CD4-positive, alpha-beta T cell (primary cell): ENCODE results near the gene KRTAP10-11. TPM values are rescaled to one million over a fixed set of nuclear protein-coding genes. Genes with fewer than 3 reads are reported as not detected.

Source experiments
- ATAC-seq: fragments of 200-7000 bp; cut with Tn5 transposase; one replicate; pipeline ENCODE4 v1.10.0; 2022; ENCODE audit warnings: mild to moderate bottlenecking; ENCODE audit not compliant: poor library complexity
- CTCF ChIA-PET: fragments of 350-600 bp; sonication (Branson Sonifier 250); formaldehyde crosslinking; loops from one replicate; lab custom pipeline; 2021; ENCODE audit warnings: antibody characterized with exemption, inconsistent platforms; lab: Charles Lee
- POLR2A ChIA-PET: fragments of 350-600 bp; sonication (Branson Sonifier 250); formaldehyde crosslinking; loops from one replicate; lab custom pipeline; 2021; ENCODE audit warnings: antibody characterized with exemption, inconsistent platforms; lab: Charles Lee
- DNase-seq, 14 experiments: peaks; one replicate each; pipeline ENCODE4 v3.0.0-alpha.2; 2013 to 2020; ENCODE audit warnings: mixed read lengths in 2 of 14
- H3K27ac ChIP-seq, 2 donors: one replicate each; pipeline versions ENCODE4 v1.5.1 to v1.7.0; 2013; ENCODE audit warnings: low read length in 2 of 2, low read depth in 1 of 2, mild to moderate bottlenecking in 1 of 2
- H3K27me3 ChIP-seq, 2 experiments: 1 replicate in 1 of 2; 2 replicates in 1 of 2; pipeline versions ENCODE4 v1.6.1 to v1.7.0; 2013; ENCODE audit warnings: low read length in 2 of 2, control low read depth in 1 of 2, mild to moderate bottlenecking in 1 of 2, moderate library complexity in 1 of 2; ENCODE audit not compliant: insufficient read depth in 2 of 2, control insufficient read depth in 1 of 2
- H3K36me3 ChIP-seq: one replicate; pipeline ENCODE4 v1.6.1; 2013; ENCODE audit warnings: low read length, control low read depth; ENCODE audit not compliant: insufficient read depth
- H3K4me1 ChIP-seq: one replicate; pipeline ENCODE4 v1.6.1; 2013; ENCODE audit warnings: low read length, control low read depth; ENCODE audit not compliant: insufficient read depth
- H3K4me3 ChIP-seq: one replicate; pipeline ENCODE4 v1.5.1; 2013; ENCODE audit warnings: mild to moderate bottlenecking, low read length, moderate library complexity
- H3K9me3 ChIP-seq, 2 experiments: 1 replicate in 1 of 2; 2 replicates in 1 of 2; pipeline versions ENCODE4 v1.6.1 to v1.7.0; 2013; ENCODE audit warnings: low read length in 2 of 2, mild to moderate bottlenecking in 2 of 2, control low read depth in 1 of 2, moderate library complexity in 1 of 2; ENCODE audit not compliant: control insufficient read depth in 1 of 2, insufficient read depth in 1 of 2
- H3K27ac Mint-ChIP-seq: one replicate; pipeline ENCODE4 v1.8.0; 2020; ENCODE audit warnings: mixed read lengths
- H3K27me3 Mint-ChIP-seq: one replicate; pipeline ENCODE4 v1.8.0; 2021; ENCODE audit warnings: mixed read lengths
- H3K36me3 Mint-ChIP-seq: one replicate; pipeline ENCODE4 v1.8.0; 2021; ENCODE audit warnings: low read depth, mixed read lengths
- H3K4me1 Mint-ChIP-seq: one replicate; pipeline ENCODE4 v1.8.0; 2021; ENCODE audit warnings: low read depth, mixed read lengths
- H3K4me3 Mint-ChIP-seq: one replicate; pipeline ENCODE4 v1.8.0; 2020; ENCODE audit warnings: mild to moderate bottlenecking, mixed read lengths
- H3K9me3 Mint-ChIP-seq: one replicate; pipeline ENCODE4 v1.8.0; 2020; ENCODE audit warnings: mixed read lengths
- CTCF ChIP-seq: fragments of 200-600 bp; IDR thresholded peaks from one replicate; pipeline ENCODE4 v1.8.0; 2022; ENCODE audit warnings: antibody characterized with exemption, mild to moderate bottlenecking
- intact Hi-C, 2 experiments: fragments of 100-400 bp; cut with DNase I in 1 of 2; cut with micrococcal nuclease in 1 of 2; formaldehyde crosslinking; loops; one replicate each; pipeline versions ENCODE4 v1.15.1 to v1.9.0; 2023 to 2025; cut with DNase I, micrococcal nuclease
- total RNA-seq, 174 experiments: library from RNA in 2 of 174; stranded (reverse) in 2 of 174; gene quantifications; one replicate each; pipeline ENCODE4 v1.2.3 and lab custom pipeline; 2021 to 2026

The KRTAP10-11 gene
- total RNA-seq, 2 experiments from 2014 or later, result not detected

GRCh38 chr21:44653656-44654575 lies 7.7 kb downstream of the KRTAP10-11 start:
- CTCF ChIA-PET, result no interaction called here
- H3K36me3 ChIP-seq, result no peaks in the 10 kb centered on the region
- Mint-ChIP-seq H3K27ac (peak overlapping the region; percentile 88), H3K27me3 (no peaks in the 10 kb centered on the region), H3K9me3 (peaks cover 16% of the 10 kb centered on the region), H3K4me1 (peaks cover 47% of the 10 kb centered on the region), H3K36me3 (peaks cover 39% of the 10 kb centered on the region), H3K4me3 (peak overlapping the region; percentile 71)
- H3K4me1 ChIP-seq, result peaks cover 53% of the 10 kb centered on the region
- no peak for TF ChIP-seq CTCF
- DNase-seq, result peak; percentile 40 to 92 (median 63)
- peak overlapping the region; percentile 15 to 61 for H3K27ac ChIP-seq
- H3K27me3 ChIP-seq, result no peaks in the 10 kb centered on the region
- ATAC-seq, result peak; percentile 58
- peaks cover 14 to 39% of the 10 kb centered on the region in 2 experiments for H3K9me3 ChIP-seq
- POLR2A ChIA-PET, result interaction anchor here (1.0 kb wide), 1 partner anchor 35 kb away, joined by 5 read pairs; no protein-coding TSS in a partner anchor
- intact Hi-C loops, result loop anchor here in 1 of 2 experiments (5.0 kb wide), 1 partner anchor 37 kb away; no protein-coding TSS in a partner anchor
- no peak overlapping the region for H3K4me3 ChIP-seq

- Mint-ChIP-seq H3K36me3 (peaks cover 42% of the 10 kb centered on the region), H3K27me3 (no peaks in the 10 kb centered on the region), H3K9me3 (peaks cover 16% of the 10 kb centered on the region), H3K4me3 (peak within 1 kb of the TSS; percentile 71), H3K27ac (peak within 1 kb of the TSS; percentile 88), H3K4me1 (peaks cover 55% of the 10 kb centered on the region)
- ChIA-PET CTCF (no interaction called here), POLR2A (no interaction called here)
- Histone ChIP-seq H3K9me3 (peaks cover 14 to 39% of the 10 kb centered on the region in 2 experiments), H3K4me3 (no peak within 1 kb of the TSS), H3K36me3 (no peaks in the 10 kb centered on the region), H3K27ac (peak within 1 kb of the TSS; percentile 15 to 61), H3K4me1 (peaks cover 61% of the 10 kb centered on the region), H3K27me3 (no peaks in the 10 kb centered on the region)
- intact Hi-C loops, result loop anchor here (5.0 kb wide), 2 partner anchors 37 to 107 kb away; no protein-coding TSS in a partner anchor
- ATAC-seq, result no peak
- DNase-seq, result peak in 3 of 14 experiments; percentile 21 to 50 (median 39)
- TF ChIP-seq CTCF, result no peak
These were observed 8.5 kb downstream of the KRTAP10-11 start, which contains the start of gene KRTAP12-4 for GRCh38 chr21:44654576-44655175. Gene KRTAP12-4 (minus strand): TSS chr21:44654659. CDS start chr21:44654614, 45 bp downstream.

- Histone ChIP-seq H3K4me3 (peak overlapping the region; percentile 8), H3K36me3 (no peaks in the 10 kb centered on the region), H3K4me1 (peaks cover 61% of the 10 kb centered on the region), H3K9me3 (peaks cover 14 to 39% of the 10 kb centered on the region in 2 experiments), H3K27me3 (no peaks in the 10 kb centered on the region), H3K27ac (peak overlapping the region; percentile 31 to 55)
- intact Hi-C loops, result loop anchor here in 1 of 2 experiments (2.0 to 5.0 kb wide), 3 partner anchors 36 to 110 kb away; no protein-coding TSS in a partner anchor
- ChIA-PET CTCF (no interaction called here), POLR2A (interaction anchor here (0.6 to 2.1 kb wide), 18 partner anchors 10 to 146 kb away, joined by 3 to 40 read pairs (median 4); partner anchors contain the start of genes KRTAP12-2 and TSPEAR)
- peak overlapping the region; percentile 43 for H3K4me3 Mint-ChIP-seq
- peaks cover 20% of the 10 kb centered on the region for H3K9me3 Mint-ChIP-seq
- ATAC-seq (no peak), DNase-seq (no peak)
- peaks cover 42% of the 10 kb centered on the region for H3K36me3 Mint-ChIP-seq
- H3K27ac Mint-ChIP-seq, result peak overlapping the region; percentile 92
- no peak for TF ChIP-seq CTCF
- H3K4me1 Mint-ChIP-seq, result peaks cover 61% of the 10 kb centered on the region
- H3K27me3 Mint-ChIP-seq, result no peaks in the 10 kb centered on the region
These were observed 10.7 kb downstream of the KRTAP10-11 start for GRCh38 chr21:44656868-44657267.
